Testis (tissue), 2 donors: Measurements from ENCODE around the gene PHTF1.

Experiments
- CTCF ChIP-seq, 3 experiments: fragments of 450-650 bp in 2 of 3; fragments of 200-600 bp in 1 of 3; sonication (generic) in 1 of 3; IDR thresholded peaks; one replicate each; pipeline ENCODE4 v1.5.1; 2016 to 2019; ENCODE audit warnings: antibody characterized with exemption in 3 of 3, mild to moderate bottlenecking in 2 of 3, moderate library complexity in 1 of 3
- POLR2A ChIP-seq: fragments of 450-650 bp; IDR thresholded peaks from one replicate; pipeline ENCODE4 v1.6.1; 2017; ENCODE audit warnings: antibody characterized with exemption, mild to moderate bottlenecking, moderate library complexity

GRCh38 chr1:113770031-113770430 is 10.7 kb upstream of the PHTF1 start:
- no peak for TF ChIP-seq CTCF (IDR thresholded peaks at IDR 0.05)
- TF ChIP-seq POLR2A: no peak
